Ascending aorta (tissue), 2 donors: ENCODE measurements around the gene NUTF2. TPM values are rescaled to one million over a fixed set of nuclear protein-coding genes. Genes with fewer than 3 reads are reported as not detected.
"Not testable (repeated sequence)": the region's sequence is repeated elsewhere in the genome, so short reads cannot be mapped to it uniquely, and the experiment has no call there.

Experiments
- DNase-seq, 2 donors: peaks; one replicate each; pipeline ENCODE4 v3.0.0-alpha.2; 2019; ENCODE audit warnings: low spot score in 2 of 2
- H3K27ac ChIP-seq, 2 donors: fragments of 200-600 bp; sonication (generic); one replicate each; pipeline ENCODE4 v1.5.1; 2016 to 2017; ENCODE audit warnings: mild to moderate bottlenecking in 1 of 2
- H3K27me3 ChIP-seq: fragments of 200-600 bp; sonication (generic); one replicate; pipeline ENCODE4 v1.5.1; 2017
- H3K36me3 ChIP-seq, 2 donors: fragments of 200-600 bp; sonication (generic); one replicate each; pipeline ENCODE4 v1.5.1; 2016
- H3K4me1 ChIP-seq, 2 donors: fragments of 200-600 bp; sonication (generic); one replicate each; pipeline ENCODE4 v1.5.1; 2016 to 2017; ENCODE audit warnings: mild to moderate bottlenecking in 1 of 2
- H3K4me3 ChIP-seq, 2 donors: fragments of 200-600 bp; sonication (generic); one replicate each; pipeline ENCODE4 v1.5.1; 2016 to 2017; ENCODE audit warnings: mild to moderate bottlenecking in 1 of 2
- H3K9me3 ChIP-seq, 2 donors: fragments of 200-600 bp; sonication (generic); one replicate each; pipeline ENCODE4 v1.5.1; 2016
- CTCF ChIP-seq, 3 experiments: fragments of 200-600 bp in 2 of 3; fragments of 450-650 bp in 1 of 3; sonication (generic) in 2 of 3; IDR thresholded peaks; one replicate each; pipeline ENCODE4 v1.5.1; 2016 to 2019; ENCODE audit warnings: antibody characterized with exemption in 3 of 3, mild to moderate bottlenecking in 1 of 3, moderate library complexity in 1 of 3
- intact Hi-C: fragments of 100-400 bp; cut with DNase I; formaldehyde crosslinking; loops from one replicate; pipeline ENCODE4 v1.15.1; 2023
- total RNA-seq: library from RNA; depleted of rRNA; stranded (reverse); fragments of >200 nt; gene quantifications from one replicate; pipeline ENCODE4 v1.1.0, GENCODE V29; 2016

The NUTF2 gene
- total RNA-seq, 1 donor from 2014 or later: 156 TPM

DNA sequence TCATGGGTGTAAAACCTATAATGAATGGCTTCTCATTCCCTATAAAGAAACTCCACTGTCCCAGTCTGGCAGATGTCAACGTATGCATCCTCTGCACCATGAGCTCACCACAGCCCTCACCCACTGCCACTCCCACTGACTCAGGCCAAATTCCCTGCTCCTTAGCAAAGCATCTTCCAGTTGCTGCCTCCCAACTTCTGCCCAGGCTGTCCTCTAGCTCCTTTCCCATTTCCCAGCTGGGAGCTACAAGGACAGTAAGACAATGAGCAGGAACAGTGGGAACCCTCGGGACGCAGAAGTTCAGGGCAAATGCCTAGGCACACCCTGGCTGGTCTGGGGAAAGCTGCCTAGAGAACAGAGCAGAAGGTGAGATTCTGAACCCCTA, 13.7 kb upstream of the NUTF2 start:
- no peak for TF ChIP-seq CTCF (IDR thresholded peaks at IDR 0.05)
- H3K27me3 ChIP-seq: no peaks in the 10 kb centered on the region
- peak overlapping the region; percentile 69 for H3K27ac ChIP-seq
- H3K4me3 ChIP-seq: peak overlapping the region; percentile 79 to 80
- H3K4me1 ChIP-seq: peaks cover 0 to 8% of the 10 kb centered on the region in 2 donors
- H3K36me3 ChIP-seq: peaks cover 37 to 40% of the 10 kb centered on the region in 2 donors
- no peaks in the 10 kb centered on the region for H3K9me3 ChIP-seq
- intact Hi-C loops: loop anchor here (5.0 kb wide), 1 partner anchor 39 kb away; the partner anchor contains the start of gene EDC4
- no peak for DNase-seq

GRCh38 chr16:67833415-67834241, 13.1 kb upstream of the NUTF2 start:
- Histone ChIP-seq H3K27ac (peak overlapping the region; percentile 69), H3K9me3 (no peaks in the 10 kb centered on the region), H3K36me3 (peaks cover 30 to 36% of the 10 kb centered on the region in 2 donors), H3K4me1 (peaks cover 0 to 8% of the 10 kb centered on the region in 2 donors), H3K27me3 (no peaks in the 10 kb centered on the region), H3K4me3 (peak overlapping the region; percentile 79 to 80)
- no peak for TF ChIP-seq CTCF (IDR thresholded peaks at IDR 0.05)
- intact Hi-C loops: loop anchor here (5.0 kb wide), 1 partner anchor 39 kb away; the partner anchor contains the start of gene EDC4
- peak; percentile 76 to 97 for DNase-seq

DNA sequence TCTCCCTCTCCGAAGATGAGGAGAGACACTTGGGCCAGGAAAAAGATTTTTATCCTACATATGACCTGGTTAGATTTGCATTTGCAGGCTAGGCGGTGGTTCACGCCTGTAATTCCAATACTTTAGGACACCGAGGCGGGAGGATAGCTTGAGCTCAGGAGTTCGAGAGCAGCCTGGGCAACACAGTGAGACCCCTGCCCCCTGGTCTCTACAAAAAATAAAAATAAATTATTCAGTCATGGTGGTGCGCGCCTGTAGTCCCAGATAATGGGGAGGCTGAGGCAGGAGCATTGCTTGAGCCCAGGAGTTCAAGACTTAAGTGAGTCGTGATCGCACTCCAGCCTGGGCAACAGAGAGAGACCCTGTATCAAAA, 12.5 kb upstream of the NUTF2 start:
- Histone ChIP-seq H3K27ac (peak overlapping the region; percentile 69), H3K27me3 (no peaks in the 10 kb centered on the region), H3K4me3 (peak overlapping the region; percentile 79 to 80), H3K36me3 (peaks cover 26 to 30% of the 10 kb centered on the region in 2 donors), H3K9me3 (no peaks in the 10 kb centered on the region), H3K4me1 (peaks cover 0 to 8% of the 10 kb centered on the region in 2 donors)
- no peak for DNase-seq
- intact Hi-C loops: loop anchor here (5.0 kb wide), 1 partner anchor 38 kb away; the partner anchor contains the start of gene EDC4
- TF ChIP-seq CTCF (IDR thresholded peaks at IDR 0.05): no peak

- H3K4me1 ChIP-seq: peaks cover 0 to 12% of the 10 kb centered on the region in 2 donors
- not testable (repeated sequence) for H3K4me3 ChIP-seq
Measured at GRCh38 chr16:67837190-67837589, 9.5 kb upstream of the NUTF2 start.

GRCh38 chr16:67837811-67838210, 8.9 kb upstream of the NUTF2 start:
- Histone ChIP-seq H3K27me3 (no peaks in the 10 kb centered on the region), H3K9me3 (no peaks in the 10 kb centered on the region), H3K4me1 (peaks cover 3 to 12% of the 10 kb centered on the region in 2 donors), H3K27ac (no peak overlapping the region), H3K4me3 (no peak overlapping the region), H3K36me3 (no peaks in the 10 kb centered on the region)
- intact Hi-C loops: no loop called here
- no peak for DNase-seq
- TF ChIP-seq CTCF (IDR thresholded peaks at IDR 0.05): no peak

More at GRCh38 chr16:67837190-67837589, 9.5 kb upstream of the NUTF2 start:
- intact Hi-C loops, DNase-seq, H3K9me3 ChIP-seq, H3K36me3 ChIP-seq, H3K27ac ChIP-seq, H3K27me3 ChIP-seq: not testable (repeated sequence)

GRCh38 chr16:67841198-67841815, 5.4 kb upstream of the NUTF2 start:
- Histone ChIP-seq H3K4me3 (peak overlapping the region; percentile 86 to 96), H3K27ac (peak overlapping the region; percentile 98 to 100), H3K27me3 (no peaks in the 10 kb centered on the region), H3K9me3 (no peaks in the 10 kb centered on the region), H3K4me1 (peaks cover 30 to 31% of the 10 kb centered on the region in 2 donors), H3K36me3 (no peaks in the 10 kb centered on the region)
- DNase-seq: no peak
- intact Hi-C loops: loop anchor here (10.0 kb wide), 2 partner anchors 597 to 1493 kb away; partner anchors contain the start of genes COG8, FHOD1, NIP7 and PDF
- TF ChIP-seq CTCF (IDR thresholded peaks at IDR 0.05): no peak
